Panc1 (cell line): ENCODE data around the gene TMEM91. TPM values are rescaled to one million over a fixed set of nuclear protein-coding genes. Genes with fewer than 3 reads are reported as not detected.
A peak's percentile ranks its signal among the peaks of the same experiment; 100 is the strongest.

Experiments
- ATAC-seq: fragments of 200-7000 bp; cut with Tn5 transposase; 2 replicates; pipeline ENCODE4 v1.9.1; 2020; ENCODE audit warnings: mild to moderate bottlenecking, moderate library complexity
- BruUV-seq: library from RNA; stranded (reverse); fragments of 400-500 nt; replicated peaks from 2 replicates; lab custom pipeline; 2021; lab: Mats Ljungman, UMichigan
- CTCF ChIA-PET: fragments of 300-600 bp; sonication (Branson Sonifier 250); formaldehyde crosslinking; loops from one replicate; lab custom pipeline; 2022; ENCODE audit warnings: antibody characterized with exemption; lab: Charles Lee
- POLR2A ChIA-PET: fragments of 300-600 bp; sonication (Branson Sonifier 250); formaldehyde crosslinking; loops from one replicate; lab custom pipeline; 2022; ENCODE audit warnings: antibody characterized with exemption; lab: Charles Lee
- DNase-seq: peaks from one replicate; pipeline ENCODE4 v3.0.0-alpha.2; 2010; ENCODE audit warnings: low read depth, low spot score
- H3K27ac ChIP-seq: 2 replicates; pipeline ENCODE4 v1.5.1; 2011; ENCODE audit warnings: mild to moderate bottlenecking, low read length, inconsistent platforms
- H3K27me3 ChIP-seq: fragments of 200-500 bp; sonication (Bioruptor generic); 2 replicates; pipeline ENCODE4 v1.6.0; 2014; ENCODE audit warnings: low read length, inconsistent platforms; ENCODE audit not compliant: control insufficient read depth, insufficient read depth
- H3K36me3 ChIP-seq: fragments of 200-500 bp; sonication (Bioruptor generic); 2 replicates; pipeline ENCODE4 v1.5.1; 2014; ENCODE audit warnings: inconsistent platforms, mild to moderate bottlenecking, low read length, moderate library complexity; ENCODE audit not compliant: control insufficient read depth, insufficient read depth
- H3K4me1 ChIP-seq: 2 replicates; pipeline ENCODE4 v1.5.1; 2011; ENCODE audit warnings: inconsistent platforms, mild to moderate bottlenecking, low read length, moderate library complexity; ENCODE audit not compliant: control insufficient read depth, insufficient read depth
- H3K4me3 ChIP-seq, 2 experiments: 2 replicates each; pipeline ENCODE4 v1.5.1; 2011 to 2012; ENCODE audit warnings: low read depth in 2 of 2, low read length in 2 of 2, mild to moderate bottlenecking in 2 of 2, inconsistent platforms in 1 of 2, moderate library complexity in 1 of 2
- H3K9me3 ChIP-seq: fragments of 200-500 bp; sonication (Bioruptor generic); 2 replicates; pipeline ENCODE4 v1.5.1; 2014; ENCODE audit warnings: low read depth, mild to moderate bottlenecking, inconsistent platforms, low read length, moderate library complexity; ENCODE audit not compliant: control insufficient read depth, insufficient read depth
- POLR2AphosphoS5 ChIP-seq: IDR thresholded peaks from 2 replicates; pipeline ENCODE4 v1.6.1; 2012; ENCODE audit warnings: mild to moderate bottlenecking, low read depth, low read length, moderate library complexity
- REST ChIP-seq, 2 experiments: IDR thresholded peaks; 2 replicates each; pipeline ENCODE4 v1.6.1; 2011 to 2012; ENCODE audit warnings: low read depth in 2 of 2, control low read depth in 1 of 2, low read length in 1 of 2, mild to moderate bottlenecking in 1 of 2, moderate library complexity in 1 of 2; ENCODE audit not compliant: insufficient read depth in 1 of 2
- SIN3A ChIP-seq: IDR thresholded peaks from 2 replicates; pipeline ENCODE4 v1.6.1; 2012; ENCODE audit warnings: low read depth, mild to moderate bottlenecking, low read length, moderate library complexity, borderline replicate concordance; ENCODE audit not compliant: insufficient read depth
- TCF7L2 ChIP-seq: IDR thresholded peaks from 2 replicates; pipeline ENCODE4 v1.6.1; 2011; ENCODE audit warnings: mild to moderate bottlenecking, low read depth, low read length, inconsistent platforms
- in situ Hi-C: cut with HindIII; loops from 2 replicates; pipeline ENCODE4 v1.10.0; 2016; ENCODE audit warnings: low sequenced_read_pairs, low pct_unique_long_range_greater_than_20kb
- intact Hi-C: fragments of 100-400 bp; cut with micrococcal nuclease; formaldehyde crosslinking; loops from one replicate; pipeline ENCODE4 v1.10.0; 2022; ENCODE audit not compliant: unreplicated experiment
- total RNA-seq: library from RNA; stranded (reverse); gene quantifications from one replicate; pipeline ENCODE4 v1.2.1, GENCODE V29; 2021; ENCODE audit not compliant: unreplicated experiment
- TF ChIP-seq, protein P1 (sequence below): fragments of 450-650 bp; IDR thresholded peaks from 2 replicates; pipeline ENCODE4 v1.5.1; 2017; ENCODE audit warnings: mild to moderate bottlenecking

Gene TMEM91
- total RNA-seq, 1 experiment from 2014 or later, result 4.4 TPM

DNA sequence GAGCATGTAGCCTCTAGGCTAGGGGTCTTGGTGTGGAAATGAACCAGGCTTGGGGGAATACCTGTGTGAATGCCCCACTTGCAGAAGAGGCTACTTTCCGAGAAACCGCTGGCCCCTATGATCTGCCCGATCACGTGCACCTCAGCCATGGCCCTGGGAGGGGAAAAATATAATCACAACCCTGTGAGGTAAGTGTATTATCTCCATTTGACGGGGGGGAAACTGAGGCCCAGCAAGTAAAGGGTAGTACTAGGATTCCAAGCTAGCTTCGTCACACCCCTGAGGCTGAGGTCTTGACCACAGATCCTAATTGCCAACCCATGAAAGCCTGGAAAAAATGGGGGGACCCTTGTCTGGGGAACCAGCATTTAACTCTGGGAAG, 13.0 kb upstream of the TMEM91 start:
- peaks cover 3% of the 10 kb centered on the region for H3K4me1 ChIP-seq
- ChIA-PET CTCF (no interaction called here), POLR2A (interaction anchor here (0.8 to 1.1 kb wide), 3 partner anchors 17 to 55 kb away, joined by 3 read pairs; no protein-coding TSS in a partner anchor)
- H3K9me3 ChIP-seq, result no peaks in the 10 kb centered on the region
- H3K4me3 ChIP-seq, result peak overlapping the region; percentile 72 to 92
- no peak for ATAC-seq
- peak overlapping the region; percentile 98 for H3K27ac ChIP-seq
- TF ChIP-seq TCF7L2 (no peak), SIN3A (no peak), REST (IDR thresholded peaks at IDR 0.05; ENCODE audit: insufficient read depth in 1 of 2, low read depth in 2 of 2, low read length in 1 of 2) (no peak), POLR2AphosphoS5 (no peak)
- TF ChIP-seq, protein P1, sequence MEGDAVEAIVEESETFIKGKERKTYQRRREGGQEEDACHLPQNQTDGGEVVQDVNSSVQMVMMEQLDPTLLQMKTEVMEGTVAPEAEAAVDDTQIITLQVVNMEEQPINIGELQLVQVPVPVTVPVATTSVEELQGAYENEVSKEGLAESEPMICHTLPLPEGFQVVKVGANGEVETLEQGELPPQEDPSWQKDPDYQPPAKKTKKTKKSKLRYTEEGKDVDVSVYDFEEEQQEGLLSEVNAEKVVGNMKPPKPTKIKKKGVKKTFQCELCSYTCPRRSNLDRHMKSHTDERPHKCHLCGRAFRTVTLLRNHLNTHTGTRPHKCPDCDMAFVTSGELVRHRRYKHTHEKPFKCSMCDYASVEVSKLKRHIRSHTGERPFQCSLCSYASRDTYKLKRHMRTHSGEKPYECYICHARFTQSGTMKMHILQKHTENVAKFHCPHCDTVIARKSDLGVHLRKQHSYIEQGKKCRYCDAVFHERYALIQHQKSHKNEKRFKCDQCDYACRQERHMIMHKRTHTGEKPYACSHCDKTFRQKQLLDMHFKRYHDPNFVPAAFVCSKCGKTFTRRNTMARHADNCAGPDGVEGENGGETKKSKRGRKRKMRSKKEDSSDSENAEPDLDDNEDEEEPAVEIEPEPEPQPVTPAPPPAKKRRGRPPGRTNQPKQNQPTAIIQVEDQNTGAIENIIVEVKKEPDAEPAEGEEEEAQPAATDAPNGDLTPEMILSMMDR, result no peak
- intact Hi-C loops (no loop called here), in situ Hi-C loops (no loop called here)
- H3K27me3 ChIP-seq, result no peaks in the 10 kb centered on the region
- no TSS peak for BruUV-seq
- DNase-seq, result no peak
- no peaks in the 10 kb centered on the region for H3K36me3 ChIP-seq

- CTCF ChIA-PET, result interaction anchor here (0.7 kb wide), 1 partner anchor 220 kb away, joined by 4 read pairs; no protein-coding TSS in a partner anchor
- intact Hi-C loops, result no loop called here
These were observed 12.4 kb upstream of the TMEM91 start, which contains the start of gene B9D2 for GRCh38 chr19:41363753-41364523. TSS of gene B9D2 (minus strand) at chr19:41364149. CDS start at chr19:41363519, 630 bp downstream.

More at GRCh38 chr19:41363753-41364523, 12.4 kb upstream of the TMEM91 start, which contains the start of gene B9D2:
- peak; percentile 82 for TF ChIP-seq POLR2AphosphoS5
- no peak for TF ChIP-seq REST (IDR thresholded peaks at IDR 0.05; ENCODE audit: insufficient read depth in 1 of 2, low read depth in 2 of 2, low read length in 1 of 2)
- peak; percentile 89; the same call in 1 of the 2 replicates for TF ChIP-seq TCF7L2
- TF ChIP-seq, protein P1, result no peak
- 0 out of 2 replicates have a peak, but pooled peaks have one; percentile 58 for TF ChIP-seq SIN3A
- H3K27ac ChIP-seq, result peak within 1 kb of the TSS; percentile 98
- H3K9me3 ChIP-seq, result no peaks in the 10 kb centered on the region
- TSS peak; percentile 94 for BruUV-seq
- POLR2A ChIA-PET, result interaction anchor here (0.8 to 1.1 kb wide), 4 partner anchors 9 to 55 kb away, joined by 3 to 4 read pairs (median 3); no protein-coding TSS in a partner anchor
- DNase-seq, result peak; percentile 91
- H3K4me1 ChIP-seq, result peaks cover 3% of the 10 kb centered on the region
- H3K36me3 ChIP-seq, result no peaks in the 10 kb centered on the region
- in situ Hi-C loops, result no loop called here
- ATAC-seq, result peak; percentile 98
- H3K4me3 ChIP-seq, result peak within 1 kb of the TSS; percentile 72 to 92
- no peaks in the 10 kb centered on the region for H3K27me3 ChIP-seq
